Panc1 (cell line): Measurements from ENCODE around the gene PSMD6. TPM values are rescaled to one million over a fixed set of nuclear protein-coding genes. Genes with fewer than 3 reads are reported as not detected.

Experiments used
- ATAC-seq: fragments of 200-7000 bp; cut with Tn5 transposase; 2 replicates; pipeline ENCODE4 v1.9.1; 2020; ENCODE audit warnings: mild to moderate bottlenecking, moderate library complexity
- BruUV-seq: library from RNA; stranded (reverse); fragments of 400-500 nt; replicated peaks from 2 replicates; lab custom pipeline; 2021; lab: Mats Ljungman, UMichigan
- CTCF ChIA-PET: fragments of 300-600 bp; sonication (Branson Sonifier 250); formaldehyde crosslinking; loops from one replicate; lab custom pipeline; 2022; ENCODE audit warnings: antibody characterized with exemption; lab: Charles Lee
- POLR2A ChIA-PET: fragments of 300-600 bp; sonication (Branson Sonifier 250); formaldehyde crosslinking; loops from one replicate; lab custom pipeline; 2022; ENCODE audit warnings: antibody characterized with exemption; lab: Charles Lee
- DNase-seq: peaks from one replicate; pipeline ENCODE4 v3.0.0-alpha.2; 2010; ENCODE audit warnings: low read depth, low spot score
- H3K27ac ChIP-seq: 2 replicates; pipeline ENCODE4 v1.5.1; 2011; ENCODE audit warnings: mild to moderate bottlenecking, low read length, inconsistent platforms
- H3K27me3 ChIP-seq: fragments of 200-500 bp; sonication (Bioruptor generic); 2 replicates; pipeline ENCODE4 v1.6.0; 2014; ENCODE audit warnings: low read length, inconsistent platforms; ENCODE audit not compliant: control insufficient read depth, insufficient read depth
- H3K36me3 ChIP-seq: fragments of 200-500 bp; sonication (Bioruptor generic); 2 replicates; pipeline ENCODE4 v1.5.1; 2014; ENCODE audit warnings: inconsistent platforms, mild to moderate bottlenecking, low read length, moderate library complexity; ENCODE audit not compliant: control insufficient read depth, insufficient read depth
- H3K4me1 ChIP-seq: 2 replicates; pipeline ENCODE4 v1.5.1; 2011; ENCODE audit warnings: inconsistent platforms, mild to moderate bottlenecking, low read length, moderate library complexity; ENCODE audit not compliant: control insufficient read depth, insufficient read depth
- H3K4me3 ChIP-seq, 2 experiments: 2 replicates each; pipeline ENCODE4 v1.5.1; 2011 to 2012; ENCODE audit warnings: low read depth in 2 of 2, low read length in 2 of 2, mild to moderate bottlenecking in 2 of 2, inconsistent platforms in 1 of 2, moderate library complexity in 1 of 2
- H3K9me3 ChIP-seq: fragments of 200-500 bp; sonication (Bioruptor generic); 2 replicates; pipeline ENCODE4 v1.5.1; 2014; ENCODE audit warnings: low read depth, mild to moderate bottlenecking, inconsistent platforms, low read length, moderate library complexity; ENCODE audit not compliant: control insufficient read depth, insufficient read depth
- POLR2AphosphoS5 ChIP-seq: IDR thresholded peaks from 2 replicates; pipeline ENCODE4 v1.6.1; 2012; ENCODE audit warnings: mild to moderate bottlenecking, low read depth, low read length, moderate library complexity
- SIN3A ChIP-seq: IDR thresholded peaks from 2 replicates; pipeline ENCODE4 v1.6.1; 2012; ENCODE audit warnings: low read depth, mild to moderate bottlenecking, low read length, moderate library complexity, borderline replicate concordance; ENCODE audit not compliant: insufficient read depth
- TCF7L2 ChIP-seq: IDR thresholded peaks from 2 replicates; pipeline ENCODE4 v1.6.1; 2011; ENCODE audit warnings: mild to moderate bottlenecking, low read depth, low read length, inconsistent platforms
- in situ Hi-C: cut with HindIII; loops from 2 replicates; pipeline ENCODE4 v1.10.0; 2016; ENCODE audit warnings: low sequenced_read_pairs, low pct_unique_long_range_greater_than_20kb
- intact Hi-C: fragments of 100-400 bp; cut with micrococcal nuclease; formaldehyde crosslinking; loops from one replicate; pipeline ENCODE4 v1.10.0; 2022; ENCODE audit not compliant: unreplicated experiment
- total RNA-seq: library from RNA; stranded (reverse); gene quantifications from one replicate; pipeline ENCODE4 v1.2.1, GENCODE V29; 2021; ENCODE audit not compliant: unreplicated experiment
- TF ChIP-seq, protein P1 (sequence below), 2 experiments: IDR thresholded peaks; 2 replicates each; pipeline ENCODE4 v1.6.1; 2011 to 2012; ENCODE audit warnings: low read depth in 2 of 2, control low read depth in 1 of 2, low read length in 1 of 2, mild to moderate bottlenecking in 1 of 2, moderate library complexity in 1 of 2; ENCODE audit not compliant: insufficient read depth in 1 of 2
- TF ChIP-seq, protein P2 (sequence below): fragments of 450-650 bp; IDR thresholded peaks from 2 replicates; pipeline ENCODE4 v1.5.1; 2017; ENCODE audit warnings: mild to moderate bottlenecking

PSMD6 gene
- total RNA-seq, 1 experiment from 2014 or later, result 55.6 TPM

DNA sequence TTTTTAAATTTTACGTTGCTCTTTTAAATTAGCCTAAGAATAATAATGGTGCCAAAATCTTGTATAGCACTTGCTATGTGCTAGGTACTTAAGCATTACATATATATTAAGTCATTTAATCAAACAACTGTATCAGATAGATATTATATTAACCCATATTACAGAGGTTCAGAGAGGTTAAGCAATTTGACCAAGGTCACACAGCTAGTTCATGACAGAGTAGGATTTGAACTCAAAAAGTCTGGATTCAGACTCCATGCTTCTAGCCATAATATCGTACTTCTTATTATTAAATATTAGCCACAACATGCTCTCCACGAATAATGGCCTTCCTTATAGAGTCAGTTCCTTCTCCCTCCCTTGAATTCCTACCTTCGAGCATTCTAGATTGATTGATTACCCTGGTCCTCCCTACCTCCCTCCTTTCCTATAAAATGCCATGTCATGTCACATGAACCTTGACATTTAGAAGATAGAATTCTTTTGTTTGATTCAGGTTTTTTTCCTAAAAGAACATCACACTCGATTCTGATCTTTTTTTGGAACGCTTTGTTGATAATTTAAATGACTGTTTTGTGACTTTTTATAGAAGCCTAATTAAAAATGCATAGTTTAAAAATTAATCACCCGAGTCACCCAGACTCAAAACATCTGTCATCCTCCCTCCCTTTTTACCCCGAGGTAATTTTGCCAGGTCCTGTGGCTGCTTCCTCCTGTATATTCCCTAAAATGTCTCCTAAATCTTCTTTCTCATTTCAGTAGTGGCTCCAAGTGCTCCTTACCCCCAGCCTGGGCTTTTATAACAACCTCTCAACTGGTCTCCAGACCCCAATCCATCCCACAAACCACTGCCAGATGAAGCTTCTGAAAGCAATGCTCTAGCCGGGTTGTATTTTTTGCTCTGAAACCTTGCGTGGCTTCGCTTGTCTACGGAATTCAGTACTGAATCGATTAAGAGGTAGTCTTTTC lies 8.5 kb upstream of the PSMD6 start:
- no peaks in the 10 kb centered on the region for H3K9me3 ChIP-seq
- TF ChIP-seq TCF7L2 (no peak), SIN3A (no peak), POLR2AphosphoS5 (no peak)
- TF ChIP-seq, protein P1, sequence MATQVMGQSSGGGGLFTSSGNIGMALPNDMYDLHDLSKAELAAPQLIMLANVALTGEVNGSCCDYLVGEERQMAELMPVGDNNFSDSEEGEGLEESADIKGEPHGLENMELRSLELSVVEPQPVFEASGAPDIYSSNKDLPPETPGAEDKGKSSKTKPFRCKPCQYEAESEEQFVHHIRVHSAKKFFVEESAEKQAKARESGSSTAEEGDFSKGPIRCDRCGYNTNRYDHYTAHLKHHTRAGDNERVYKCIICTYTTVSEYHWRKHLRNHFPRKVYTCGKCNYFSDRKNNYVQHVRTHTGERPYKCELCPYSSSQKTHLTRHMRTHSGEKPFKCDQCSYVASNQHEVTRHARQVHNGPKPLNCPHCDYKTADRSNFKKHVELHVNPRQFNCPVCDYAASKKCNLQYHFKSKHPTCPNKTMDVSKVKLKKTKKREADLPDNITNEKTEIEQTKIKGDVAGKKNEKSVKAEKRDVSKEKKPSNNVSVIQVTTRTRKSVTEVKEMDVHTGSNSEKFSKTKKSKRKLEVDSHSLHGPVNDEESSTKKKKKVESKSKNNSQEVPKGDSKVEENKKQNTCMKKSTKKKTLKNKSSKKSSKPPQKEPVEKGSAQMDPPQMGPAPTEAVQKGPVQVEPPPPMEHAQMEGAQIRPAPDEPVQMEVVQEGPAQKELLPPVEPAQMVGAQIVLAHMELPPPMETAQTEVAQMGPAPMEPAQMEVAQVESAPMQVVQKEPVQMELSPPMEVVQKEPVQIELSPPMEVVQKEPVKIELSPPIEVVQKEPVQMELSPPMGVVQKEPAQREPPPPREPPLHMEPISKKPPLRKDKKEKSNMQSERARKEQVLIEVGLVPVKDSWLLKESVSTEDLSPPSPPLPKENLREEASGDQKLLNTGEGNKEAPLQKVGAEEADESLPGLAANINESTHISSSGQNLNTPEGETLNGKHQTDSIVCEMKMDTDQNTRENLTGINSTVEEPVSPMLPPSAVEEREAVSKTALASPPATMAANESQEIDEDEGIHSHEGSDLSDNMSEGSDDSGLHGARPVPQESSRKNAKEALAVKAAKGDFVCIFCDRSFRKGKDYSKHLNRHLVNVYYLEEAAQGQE (IDR thresholded peaks at IDR 0.05; ENCODE audit: insufficient read depth in 1 of 2, low read depth in 2 of 2, low read length in 1 of 2), result no peak
- TF ChIP-seq, protein P2, sequence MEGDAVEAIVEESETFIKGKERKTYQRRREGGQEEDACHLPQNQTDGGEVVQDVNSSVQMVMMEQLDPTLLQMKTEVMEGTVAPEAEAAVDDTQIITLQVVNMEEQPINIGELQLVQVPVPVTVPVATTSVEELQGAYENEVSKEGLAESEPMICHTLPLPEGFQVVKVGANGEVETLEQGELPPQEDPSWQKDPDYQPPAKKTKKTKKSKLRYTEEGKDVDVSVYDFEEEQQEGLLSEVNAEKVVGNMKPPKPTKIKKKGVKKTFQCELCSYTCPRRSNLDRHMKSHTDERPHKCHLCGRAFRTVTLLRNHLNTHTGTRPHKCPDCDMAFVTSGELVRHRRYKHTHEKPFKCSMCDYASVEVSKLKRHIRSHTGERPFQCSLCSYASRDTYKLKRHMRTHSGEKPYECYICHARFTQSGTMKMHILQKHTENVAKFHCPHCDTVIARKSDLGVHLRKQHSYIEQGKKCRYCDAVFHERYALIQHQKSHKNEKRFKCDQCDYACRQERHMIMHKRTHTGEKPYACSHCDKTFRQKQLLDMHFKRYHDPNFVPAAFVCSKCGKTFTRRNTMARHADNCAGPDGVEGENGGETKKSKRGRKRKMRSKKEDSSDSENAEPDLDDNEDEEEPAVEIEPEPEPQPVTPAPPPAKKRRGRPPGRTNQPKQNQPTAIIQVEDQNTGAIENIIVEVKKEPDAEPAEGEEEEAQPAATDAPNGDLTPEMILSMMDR, result no peak
- no peaks in the 10 kb centered on the region for H3K4me1 ChIP-seq
- H3K27me3 ChIP-seq, result no peaks in the 10 kb centered on the region
- H3K4me3 ChIP-seq, result no peak overlapping the region
- intact Hi-C loops (loop anchor here (2.0 kb wide), 1 partner anchor 367 kb away; no protein-coding TSS in a partner anchor), in situ Hi-C loops (no loop called here)
- H3K27ac ChIP-seq, result no peak overlapping the region
- ChIA-PET POLR2A (no interaction called here), CTCF (no interaction called here)
- ATAC-seq (no peak), DNase-seq (no peak)
- H3K36me3 ChIP-seq, result no peaks in the 10 kb centered on the region
- BruUV-seq, result no TSS peak

DNA sequence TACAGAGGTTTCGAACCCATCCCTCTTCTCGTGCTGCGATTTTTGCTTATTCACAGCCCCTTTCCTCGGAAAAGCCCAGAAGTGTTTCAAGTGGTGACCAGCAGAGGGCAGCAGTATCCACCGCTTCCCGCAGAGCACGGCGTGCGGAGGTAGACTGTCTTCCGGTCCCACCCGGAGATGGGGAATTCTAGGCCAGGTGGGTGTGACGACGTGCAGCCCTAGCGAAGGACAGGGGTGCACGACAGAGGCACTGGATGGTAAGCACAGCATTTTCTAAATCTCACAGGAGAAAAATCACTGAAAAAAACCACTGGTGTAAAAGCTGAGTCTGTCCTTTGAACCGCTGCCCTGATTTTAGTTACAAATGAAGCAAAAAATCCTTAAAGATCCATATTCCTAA lies 7.4 kb upstream of the PSMD6 start:
- Histone ChIP-seq H3K27ac (no peak overlapping the region), H3K4me1 (no peaks in the 10 kb centered on the region), H3K9me3 (no peaks in the 10 kb centered on the region), H3K4me3 (peak overlapping the region in 1 of 2 experiments; percentile 30; a peak in 2 of 4 replicates), H3K27me3 (no peaks in the 10 kb centered on the region), H3K36me3 (no peaks in the 10 kb centered on the region)
- ATAC-seq (peak; percentile 92), DNase-seq (peak; percentile 27)
- intact Hi-C loops, result loop anchor here (1.0 to 2.0 kb wide), 2 partner anchors 368 to 454 kb away; no protein-coding TSS in a partner anchor
- no TSS peak for BruUV-seq
- TF ChIP-seq, protein P1 (IDR thresholded peaks at IDR 0.05; ENCODE audit: insufficient read depth in 1 of 2, low read depth in 2 of 2, low read length in 1 of 2), result no peak
- TF ChIP-seq, protein P2, result peak; percentile 83
- in situ Hi-C loops, result no loop called here
- ChIA-PET CTCF (interaction anchor here (1.3 kb wide), 1 partner anchor 452 kb away, joined by 3 read pairs; no protein-coding TSS in a partner anchor), POLR2A (no interaction called here)
